ENCODE data around the gene KDM1A.

KDM1A gene

GRCh38 chr1:23084880-23085279 is 65.6 kb downstream of the KDM1A start:
- TF ChIP-seq SCRT1 (tag by site-specific recombination; IDR thresholded peaks at IDR 0.05; ENCODE audit: borderline replicate concordance) (peak; percentile 65; the same call in 1 of the 2 replicates), PRDM2 (tag by site-specific recombination; IDR thresholded peaks at IDR 0.05; ENCODE audit: borderline replicate concordance) (no peak), SCRT2 (tag by site-specific recombination; IDR thresholded peaks at IDR 0.05) (peak; percentile 58; the same call in 1 of the 2 replicates)
- POLR2A ChIA-PET, result interaction anchor here (1.1 kb wide), 1 partner anchor 284 kb away, joined by 3 read pairs; no protein-coding TSS in a partner anchor
- Histone ChIP-seq H3K36me3 (ENCODE audit: control insufficient read depth in 2 of 2, insufficient read depth in 1 of 2, low read length in 2 of 2) (peaks cover 6 to 96% of the 10 kb centered on the region in 2 experiments; a peak in 2 of 3 replicates), H3K27ac (ENCODE audit: extremely low read depth, low read depth, low read length) (no peak overlapping the region), H3K4me1 (ENCODE audit: control insufficient read depth, insufficient read depth, low read length) (no peaks in the 10 kb centered on the region), H3K4me3 (ENCODE audit: low read depth, low read length) (no peak overlapping the region), H3K9me3 (ENCODE audit: control insufficient read depth, insufficient read depth, low read depth, low read length) (no peaks in the 10 kb centered on the region)
- CTCF ChIA-PET, result interaction anchor here (0.6 to 2.7 kb wide), 6 partner anchors 8 to 99 kb away, joined by 3 to 11 read pairs (median 6); no protein-coding TSS in a partner anchor

GRCh38 chr1:23085696-23086095 is 66.4 kb downstream of the KDM1A start:
- Histone ChIP-seq H3K36me3 (ENCODE audit: control insufficient read depth in 2 of 2, insufficient read depth in 1 of 2, low read length in 2 of 2) (peaks cover 6 to 96% of the 10 kb centered on the region in 2 experiments; a peak in 2 of 3 replicates), H3K4me1 (ENCODE audit: control insufficient read depth, insufficient read depth, low read length) (no peaks in the 10 kb centered on the region), H3K9me3 (ENCODE audit: control insufficient read depth, insufficient read depth, low read depth, low read length) (no peaks in the 10 kb centered on the region), H3K4me3 (ENCODE audit: low read depth, low read length) (no peak overlapping the region), H3K27ac (ENCODE audit: extremely low read depth, low read depth, low read length) (no peak overlapping the region)
- POLR2A ChIA-PET, result interaction anchor here (1.1 kb wide), 1 partner anchor 283 kb away, joined by 3 read pairs; no protein-coding TSS in a partner anchor
- no peak for TF ChIP-seq ZNF248 (tag by site-specific recombination; IDR thresholded peaks at IDR 0.05)
- no peak for TF ChIP-seq ZNF19 (tag by site-specific recombination; IDR thresholded peaks at IDR 0.05; ENCODE audit: low read depth)
- CTCF ChIA-PET, result interaction anchor here (1.0 to 2.7 kb wide), 4 partner anchors 9 to 98 kb away, joined by 3 to 11 read pairs (median 6); no protein-coding TSS in a partner anchor

- Histone ChIP-seq H3K9me3 (ENCODE audit: control insufficient read depth, insufficient read depth, low read depth, low read length) (no peaks in the 10 kb centered on the region), H3K4me1 (ENCODE audit: control insufficient read depth, insufficient read depth, low read length) (no peaks in the 10 kb centered on the region), H3K36me3 (ENCODE audit: control insufficient read depth in 2 of 2, insufficient read depth in 1 of 2, low read length in 2 of 2) (peaks cover 6 to 96% of the 10 kb centered on the region in 2 experiments; a peak in 2 of 3 replicates), H3K4me3 (ENCODE audit: low read depth, low read length) (no peak overlapping the region), H3K27ac (ENCODE audit: extremely low read depth, low read depth, low read length) (no peak overlapping the region)
- POLR2A ChIA-PET, result interaction anchor here (0.5 to 1.2 kb wide), 2 partner anchors 12 to 634 kb away, joined by 3 to 4 read pairs; no protein-coding TSS in a partner anchor
- CTCF ChIA-PET, result interaction anchor here (2.3 to 3.2 kb wide), 2 partner anchors 11 to 96 kb away, joined by 12 to 16 read pairs; no protein-coding TSS in a partner anchor
- TF ChIP-seq ATF2 (tag by site-specific recombination; IDR thresholded peaks at IDR 0.05; ENCODE audit: low read depth) (peak; percentile 71), ZNF610 (tag by site-specific recombination; IDR thresholded peaks at IDR 0.05; ENCODE audit: borderline replicate concordance) (no peak)
Observed at GRCh38 chr1:23088027-23088426, 68.8 kb downstream of the KDM1A start.

- CTCF ChIA-PET, result interaction anchor here (0.6 to 3.2 kb wide), 2 partner anchors 9 to 73 kb away, joined by 4 to 16 read pairs; no protein-coding TSS in a partner anchor
- no peak for TF ChIP-seq GLI2 (tag by site-specific recombination; IDR thresholded peaks at IDR 0.05; ENCODE audit: borderline replicate concordance, low read depth)
- POLR2A ChIA-PET, result no interaction called here
- H3K27ac ChIP-seq (ENCODE audit: extremely low read depth, low read depth, low read length), result no peak overlapping the region
- H3K36me3 ChIP-seq (ENCODE audit: control insufficient read depth in 2 of 2, insufficient read depth in 1 of 2, low read length in 2 of 2), result peaks cover 6 to 92% of the 10 kb centered on the region in 2 experiments; a peak in 2 of 3 replicates
- H3K9me3 ChIP-seq (ENCODE audit: control insufficient read depth, insufficient read depth, low read depth, low read length), result no peaks in the 10 kb centered on the region
- H3K4me3 ChIP-seq (ENCODE audit: low read depth, low read length), result no peak overlapping the region
- H3K4me1 ChIP-seq (ENCODE audit: control insufficient read depth, insufficient read depth, low read length), result no peaks in the 10 kb centered on the region
Observed at GRCh38 chr1:23090056-23090455, 70.8 kb downstream of the KDM1A start.

Measured in HEK293 (cell line).